Kidney (tissue), 14 donors: ENCODE results near the gene MAP3K21. TPM values are rescaled to one million over a fixed set of nuclear protein-coding genes. Genes with fewer than 3 reads are reported as not detected.

Experiments
- DNase-seq, 5 donors: peaks; one replicate each; pipeline ENCODE4 v3.0.0-alpha.2; 2013 to 2020
- FAIRE-seq: peaks from 2 replicates; lab custom pipeline; 2012; peaks lifted over from hg19 to GRCh38; lab: Jason Lieb, UNC
- H3K27ac ChIP-seq, 2 donors: one replicate each; pipeline ENCODE4 v1.7.0; 2013; ENCODE audit warnings: low read depth in 2 of 2, low read length in 2 of 2, inconsistent platforms in 1 of 2
- H3K27me3 ChIP-seq: one replicate; pipeline ENCODE4 v1.7.1; 2013; ENCODE audit warnings: low read length, inconsistent platforms; ENCODE audit not compliant: control insufficient read depth, insufficient read depth
- H3K36me3 ChIP-seq, 3 donors: one replicate each; pipeline versions ENCODE4 v1.7.0 to v1.7.1; 2013; ENCODE audit warnings: low read length in 3 of 3, control low read depth in 1 of 3, inconsistent platforms in 1 of 3; ENCODE audit not compliant: insufficient read depth in 3 of 3, control insufficient read depth in 2 of 3
- H3K4me1 ChIP-seq, 3 donors: one replicate each; pipeline versions ENCODE4 v1.7.0 to v1.7.1; 2013; ENCODE audit warnings: low read length in 3 of 3, inconsistent platforms in 1 of 3, low read depth in 1 of 3; ENCODE audit not compliant: control insufficient read depth in 2 of 3, insufficient read depth in 2 of 3
- H3K4me3 ChIP-seq, 3 donors: one replicate each; pipeline versions ENCODE4 v1.7.0 to v1.8.1; 2013; ENCODE audit warnings: low read length in 3 of 3, control low read depth in 1 of 3, inconsistent platforms in 1 of 3
- H3K9ac ChIP-seq, 3 donors: one replicate each; pipeline versions ENCODE4 v1.7.0 to v1.7.1; 2013; ENCODE audit warnings: low read length in 3 of 3, control low read depth in 1 of 3, inconsistent platforms in 1 of 3
- H3K9me3 ChIP-seq, 3 donors: one replicate each; pipeline versions ENCODE4 v1.7.0 to v1.7.1; 2013; ENCODE audit warnings: low read length in 3 of 3, control low read depth in 1 of 3, inconsistent platforms in 1 of 3; ENCODE audit not compliant: control insufficient read depth in 2 of 3, insufficient read depth in 1 of 3
- CTCF ChIP-seq: IDR thresholded peaks from 3 replicates; pipeline ENCODE4 v1.5.1; 2012; ENCODE audit warnings: mild to moderate bottlenecking, moderate library complexity, borderline replicate concordance; ENCODE audit not compliant: insufficient read depth; ENCODE audit errors: extremely low read depth
- intact Hi-C: fragments of 100-400 bp; cut with DNase I; formaldehyde crosslinking; loops from one replicate; pipeline ENCODE4 v1.11.1; 2022
- polyA plus RNA-seq: library from polyadenylated mRNA; stranded (reverse); fragments of 350-450 nt; fragmentation: Illumina TruSeq; extraction: RNeasy Lipid Tissue Mini Kit (QIAGEN cat#74804); gene quantifications from one replicate; pipeline ENCODE4 v1.2.3, GENCODE V29; 2014; ENCODE audit warnings: low read depth, low replicate concordance; ENCODE audit not compliant: insufficient read depth
- total RNA-seq: library from RNA; stranded (reverse); fragmentation: NEBNext Ultra II Directional; extraction: Animal tissue kit (Norgen Biotek cat#: 25700); gene quantifications from one replicate; pipeline ENCODE4 v1.2.1, GENCODE V29; 2021
- donor health status: control.
- donor health status: control.
- donor health status: control.
- donor health status: control.
- donor health status: control.
- donor health status: DM: yes; HTN: yes; CAD: no.
- donor health status: Normal renal cell carcinoma (clear cell type).

Gene MAP3K21
- total and polyA plus RNA-seq, 2 donors from 2014 or later = 7.4 to 21.6 TPM

DNA sequence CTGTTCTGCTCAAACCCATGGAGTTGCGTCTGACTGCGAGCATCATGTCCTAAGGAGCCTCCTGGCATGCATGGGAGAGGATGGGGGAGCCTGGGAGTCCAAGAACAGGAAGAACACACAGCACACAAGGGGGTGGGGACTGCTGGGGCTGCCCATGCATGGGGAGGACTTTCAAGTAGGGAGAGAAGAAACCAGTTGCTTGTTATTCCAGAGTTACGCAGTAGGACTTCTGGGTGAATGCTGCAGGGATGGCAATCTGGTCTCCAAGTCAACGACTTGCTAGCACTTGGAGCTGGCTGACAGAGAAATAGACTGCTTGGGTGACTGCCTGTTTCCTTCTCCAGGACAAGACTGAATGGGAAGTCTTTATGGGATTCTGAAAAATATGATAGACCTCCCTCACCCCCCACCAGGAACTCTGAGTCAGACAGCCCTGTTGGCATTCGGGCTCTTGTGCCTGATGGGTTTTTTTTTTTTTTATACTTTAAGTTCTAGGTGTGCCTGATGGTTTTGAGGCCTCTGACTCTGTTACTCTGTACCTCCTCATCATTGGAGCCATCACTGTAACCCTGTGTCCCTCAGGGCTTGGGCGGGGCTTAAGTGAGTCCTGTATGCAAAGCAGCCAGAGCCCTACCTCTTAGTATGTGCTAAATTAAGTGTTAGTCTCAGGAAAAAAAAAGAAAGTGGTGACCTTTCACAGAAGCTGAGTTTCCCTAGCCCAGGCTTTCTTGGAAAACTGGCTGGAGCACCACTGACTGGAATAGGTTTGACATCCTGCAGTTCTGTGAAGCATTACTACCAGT, 30.3 kb downstream of the MAP3K21 start:
- DNase-seq (peak in 1 of 5 donors; percentile 78), FAIRE-seq (no peak)
- peaks cover 3 to 28% (median 11%) of the 10 kb centered on the region in 3 donors for H3K4me1 ChIP-seq
- H3K4me3 ChIP-seq = no peak overlapping the region
- H3K36me3 ChIP-seq = peaks cover 0 to 4% (median 0%) of the 10 kb centered on the region in 3 donors
- H3K9me3 ChIP-seq = no peaks in the 10 kb centered on the region
- no peaks in the 10 kb centered on the region for H3K27me3 ChIP-seq
- intact Hi-C loops = no loop called here
- no peak overlapping the region for H3K9ac ChIP-seq
- no peak for TF ChIP-seq CTCF
- peak overlapping the region in 1 of 2 donors; percentile 10 for H3K27ac ChIP-seq

GRCh38 chr1:233359431-233359830, 31.9 kb downstream of the MAP3K21 start:
- no peaks in the 10 kb centered on the region for H3K9me3 ChIP-seq
- H3K9ac ChIP-seq = no peak overlapping the region
- H3K4me1 ChIP-seq = peaks cover 3 to 30% (median 7%) of the 10 kb centered on the region in 3 donors
- peak overlapping the region in 1 of 3 donors; percentile 10 for H3K4me3 ChIP-seq
- intact Hi-C loops = no loop called here
- FAIRE-seq (peak; percentile 94), DNase-seq (peak in 4 of 5 donors; percentile 80 to 88 (median 84))
- H3K36me3 ChIP-seq = peaks cover 0 to 4% (median 0%) of the 10 kb centered on the region in 3 donors
- TF ChIP-seq CTCF = no peak
- H3K27me3 ChIP-seq = no peaks in the 10 kb centered on the region
- peak overlapping the region; percentile 20 to 52 for H3K27ac ChIP-seq

DNA sequence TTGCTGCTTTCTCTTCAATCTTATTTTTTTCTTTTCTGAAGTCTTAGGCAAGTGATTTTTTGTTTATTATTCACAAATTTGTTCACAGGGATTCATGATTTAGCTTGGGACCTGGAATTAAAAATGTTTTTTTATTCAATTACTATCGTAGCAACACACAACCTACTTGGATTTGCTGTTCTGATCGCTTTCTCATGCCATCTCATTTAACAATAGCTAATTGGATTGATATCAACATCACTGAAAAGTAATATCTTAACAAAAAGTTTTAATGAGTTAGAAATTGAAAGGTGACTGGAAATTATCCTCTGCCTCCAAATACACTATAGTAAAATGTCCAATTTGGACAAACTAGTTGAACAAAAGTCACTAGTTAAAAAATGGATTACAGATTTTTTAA, 32.4 kb downstream of the MAP3K21 start:
- Histone ChIP-seq H3K27me3 (no peaks in the 10 kb centered on the region), H3K4me3 (peak overlapping the region in 1 of 3 donors; percentile 17), H3K9ac (no peak overlapping the region), H3K9me3 (no peaks in the 10 kb centered on the region), H3K36me3 (peaks cover 0 to 4% (median 0%) of the 10 kb centered on the region in 3 donors), H3K27ac (peak overlapping the region in 1 of 2 donors; percentile 52), H3K4me1 (peaks cover 3 to 30% (median 7%) of the 10 kb centered on the region in 3 donors)
- FAIRE-seq (no peak), DNase-seq (no peak)
- no peak for TF ChIP-seq CTCF
- intact Hi-C loops = no loop called here
